ENCODE data around the gene CCDC81.
A peak's percentile ranks its signal among the peaks of the same experiment; 100 is the strongest.

Gene CCDC81

GRCh38 chr11:86440843-86441242 lies 66.2 kb downstream of the CCDC81 start:
- no peak for DNase-seq (ENCODE audit: low read depth)

GRCh38 chr11:86442420-86442819 lies 67.7 kb downstream of the CCDC81 start:
- DNase-seq (ENCODE audit: low read depth): no peak

GRCh38 chr11:86442827-86443226 lies 68.1 kb downstream of the CCDC81 start:
- no peak for DNase-seq (ENCODE audit: low read depth)

GRCh38 chr11:86443415-86443814 lies 68.7 kb downstream of the CCDC81 start:
- DNase-seq (ENCODE audit: low read depth): no peak

GRCh38 chr11:86444981-86445380 lies 70.3 kb downstream of the CCDC81 start:
- no peak for DNase-seq (ENCODE audit: low read depth)

GRCh38 chr11:86446163-86446923 lies 71.7 kb downstream of the CCDC81 start:
- DNase-seq (ENCODE audit: low read depth): no peak

GRCh38 chr11:86446924-86447285 lies 72.2 kb downstream of the CCDC81 start:
- DNase-seq (ENCODE audit: low read depth): no peak

- no peak for DNase-seq (ENCODE audit: low read depth)
Observed at GRCh38 chr11:86447763-86448480, 73.2 kb downstream of the CCDC81 start.

GRCh38 chr11:86449993-86450629 lies 75.4 kb downstream of the CCDC81 start:
- no peak for DNase-seq (ENCODE audit: low read depth)

GRCh38 chr11:86453290-86454030 lies 78.8 kb downstream of the CCDC81 start:
- no peak for DNase-seq (ENCODE audit: low read depth)

- DNase-seq (ENCODE audit: low read depth): peak; percentile 35
Observed at GRCh38 chr11:86456075-86456939, 81.6 kb downstream of the CCDC81 start.

- DNase-seq (ENCODE audit: low read depth): no peak
Observed at GRCh38 chr11:86458294-86459001, 83.8 kb downstream of the CCDC81 start.

GRCh38 chr11:86459002-86459385 lies 84.3 kb downstream of the CCDC81 start:
- DNase-seq (ENCODE audit: low read depth): no peak

- peak; percentile 64 for DNase-seq (ENCODE audit: low read depth)
Observed at GRCh38 chr11:86459682-86460460, 85.2 kb downstream of the CCDC81 start.

- DNase-seq (ENCODE audit: low read depth): no peak
Observed at GRCh38 chr11:86460461-86461385, 86.0 kb downstream of the CCDC81 start.

GRCh38 chr11:86461892-86462291 lies 87.2 kb downstream of the CCDC81 start:
- DNase-seq (ENCODE audit: low read depth): no peak

GRCh38 chr11:86463120-86463519 lies 88.4 kb downstream of the CCDC81 start:
- no peak for DNase-seq (ENCODE audit: low read depth)

- DNase-seq (ENCODE audit: low read depth): no peak
Observed at GRCh38 chr11:86463955-86464354, 89.3 kb downstream of the CCDC81 start.
